HepG2 (cell line): ENCODE data around the gene DNAJA1. TPM values are rescaled to one million over a fixed set of nuclear protein-coding genes. Genes with fewer than 3 reads are reported as not detected.
A peak's percentile ranks its signal among the peaks of the same experiment; 100 is the strongest.

ENCODE experiments used
- HDAC1 ChIP-seq: sonication (generic); formaldehyde crosslinking; IDR thresholded peaks from 2 replicates; pipeline ENCODE4 v1.5.1; 2020; ENCODE audit warnings: mild to moderate bottlenecking, missing genetic modification reagents
- KDM3A ChIP-seq: IDR thresholded peaks from 2 replicates; pipeline ENCODE4 v1.6.1; 2018; ENCODE audit warnings: low read depth, missing compliant biosample characterization
- MLLT10 ChIP-seq: sonication (generic); formaldehyde crosslinking; IDR thresholded peaks from 2 replicates; pipeline ENCODE4 v1.4.0; 2020; ENCODE audit warnings: missing genetic modification reagents
- NCOR1 ChIP-seq: fragments of 200-600 bp; sonication (generic); IDR thresholded peaks from 2 replicates; pipeline ENCODE4 v1.7.0; 2017; ENCODE audit warnings: antibody characterized with exemption, low read length, borderline replicate concordance
- NRL ChIP-seq: sonication (generic); formaldehyde crosslinking; IDR thresholded peaks from 2 replicates; pipeline ENCODE4 v1.5.0; 2020; ENCODE audit warnings: missing genetic modification reagents, mild to moderate bottlenecking, moderate library complexity, borderline replicate concordance
- PHF20 ChIP-seq: sonication (generic); formaldehyde crosslinking; IDR thresholded peaks from 2 replicates; pipeline ENCODE4 v1.5.0; 2020; ENCODE audit warnings: mild to moderate bottlenecking, missing genetic modification reagents
- SKI ChIP-seq: fragments of 450-650 bp; IDR thresholded peaks from one replicate; pipeline ENCODE4 v1.6.1; 2018; ENCODE audit warnings: mild to moderate bottlenecking; ENCODE audit not compliant: partially characterized antibody
- TMF1 ChIP-seq: sonication (generic); formaldehyde crosslinking; IDR thresholded peaks from 2 replicates; pipeline ENCODE4 v1.8.1; 2022; ENCODE audit warnings: low read depth, missing genetic modification reagents
- ZBTB34 ChIP-seq: sonication (generic); formaldehyde crosslinking; IDR thresholded peaks from 2 replicates; pipeline ENCODE4 v1.8.0; 2022; ENCODE audit warnings: mild to moderate bottlenecking, missing genetic modification reagents
- ZNF224 ChIP-seq: sonication (generic); formaldehyde crosslinking; IDR thresholded peaks from 2 replicates; pipeline ENCODE4 v1.5.0; 2020; ENCODE audit warnings: mild to moderate bottlenecking, missing genetic modification reagents
- ZNF275 ChIP-seq: sonication (generic); formaldehyde crosslinking; IDR thresholded peaks from 2 replicates; pipeline ENCODE4 v1.8.0; 2022; ENCODE audit warnings: missing genetic modification reagents, mild to moderate bottlenecking, inconsistent platforms, borderline replicate concordance
- ZNF282 ChIP-seq: fragments of 450-650 bp; IDR thresholded peaks from 2 replicates; pipeline ENCODE4 v1.6.1; 2018; ENCODE audit not compliant: partially characterized antibody
- ZNF343 ChIP-seq: sonication (generic); formaldehyde crosslinking; IDR thresholded peaks from 2 replicates; pipeline ENCODE4 v1.4.0; 2020; ENCODE audit warnings: mild to moderate bottlenecking, missing genetic modification reagents
- ZNF513 ChIP-seq: sonication (generic); formaldehyde crosslinking; conservative IDR thresholded peaks from 2 replicates; pipeline ENCODE4 v1.5.0; 2020; ENCODE audit warnings: missing genetic modification reagents
- ZNF749 ChIP-seq: sonication (generic); formaldehyde crosslinking; IDR thresholded peaks from 2 replicates; pipeline ENCODE4 v1.8.0; 2022; ENCODE audit warnings: mild to moderate bottlenecking, missing genetic modification reagents, moderate library complexity, borderline replicate concordance
- ZNF770 ChIP-seq: sonication (generic); formaldehyde crosslinking; IDR thresholded peaks from 2 replicates; pipeline ENCODE4 v1.5.0; 2020; ENCODE audit warnings: mild to moderate bottlenecking, missing genetic modification reagents
- ZNF780A ChIP-seq: sonication (generic); formaldehyde crosslinking; IDR thresholded peaks from 2 replicates; pipeline ENCODE4 v1.8.0; 2022; ENCODE audit warnings: mild to moderate bottlenecking, missing genetic modification reagents, moderate library complexity
- polyA plus RNA-seq, 8 experiments: library from polyadenylated mRNA; depleted of rRNA in 3 of 8; stranded (reverse) in 7 of 8; unstranded in 1 of 8; fragments of >200 nt; fragmentation: Illumina TruSeq in 4 of 8; extraction: Trizol in 4 of 8; gene quantifications; 2 replicates each; pipeline versions ENCODE4 v1.2.1 to v1.2.3, GENCODE V29; 2011 to 2016; ENCODE audit warnings: low read depth in 4 of 8, missing spikeins in 1 of 8, mixed read lengths in 1 of 8; ENCODE audit not compliant: insufficient read depth in 1 of 8
- total RNA-seq, 5 experiments: library from RNA; depleted of rRNA; stranded (reverse); fragments of >200 nt; fragmentation: Illumina TruSeq; extraction: Trizol; gene quantifications; 2 replicates each; pipeline ENCODE4 v1.2.3, GENCODE V29; 2016; ENCODE audit warnings: low read depth in 1 of 5
- TF ChIP-seq, protein P1 (sequence below): sonication (generic); formaldehyde crosslinking; IDR thresholded peaks from 2 replicates; pipeline ENCODE4 v1.4.0; 2020; ENCODE audit warnings: missing genetic modification reagents
- TF ChIP-seq, protein P2 (sequence below): sonication (generic); formaldehyde crosslinking; conservative IDR thresholded peaks from 2 replicates; pipeline ENCODE4 v1.4.0; 2020; ENCODE audit warnings: missing genetic modification reagents

DNAJA1 gene
- total and polyA plus RNA-seq, 2 of the 13 experiments (the other 11 are each of a cell fraction or from before 2014, with no cell fraction given) = 95.9 to 306 TPM

DNA sequence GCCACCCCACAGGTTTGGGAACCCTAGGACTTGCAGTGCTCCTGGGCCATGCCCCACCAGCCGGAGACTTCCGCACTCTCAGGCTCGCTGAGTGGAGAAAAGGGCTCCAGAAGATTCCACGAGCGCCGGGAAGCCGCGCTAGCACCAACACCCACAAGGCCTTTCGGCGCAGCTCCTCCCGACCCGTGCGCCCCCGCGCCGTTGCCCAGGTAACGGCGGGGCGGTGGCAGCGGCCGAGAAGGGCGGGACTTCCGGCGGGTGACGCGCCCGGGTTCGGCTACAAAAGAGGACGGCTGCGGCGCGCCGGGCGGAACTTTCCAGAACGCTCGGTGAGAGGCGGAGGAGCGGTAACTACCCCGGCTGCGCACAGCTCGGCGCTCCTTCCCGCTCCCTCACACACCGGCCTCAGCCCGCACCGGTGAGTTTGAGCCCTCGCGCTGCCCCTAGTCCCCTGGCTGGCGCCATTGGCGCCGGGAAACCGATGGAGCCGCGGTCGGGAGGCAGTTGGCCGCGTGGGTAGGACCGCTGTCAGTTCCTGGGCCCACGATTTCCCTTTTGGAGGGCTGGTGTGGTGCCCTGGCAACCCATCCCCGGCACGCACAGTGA lies at the start of gene DNAJA1 (continued):
- TF ChIP-seq, protein P1, sequence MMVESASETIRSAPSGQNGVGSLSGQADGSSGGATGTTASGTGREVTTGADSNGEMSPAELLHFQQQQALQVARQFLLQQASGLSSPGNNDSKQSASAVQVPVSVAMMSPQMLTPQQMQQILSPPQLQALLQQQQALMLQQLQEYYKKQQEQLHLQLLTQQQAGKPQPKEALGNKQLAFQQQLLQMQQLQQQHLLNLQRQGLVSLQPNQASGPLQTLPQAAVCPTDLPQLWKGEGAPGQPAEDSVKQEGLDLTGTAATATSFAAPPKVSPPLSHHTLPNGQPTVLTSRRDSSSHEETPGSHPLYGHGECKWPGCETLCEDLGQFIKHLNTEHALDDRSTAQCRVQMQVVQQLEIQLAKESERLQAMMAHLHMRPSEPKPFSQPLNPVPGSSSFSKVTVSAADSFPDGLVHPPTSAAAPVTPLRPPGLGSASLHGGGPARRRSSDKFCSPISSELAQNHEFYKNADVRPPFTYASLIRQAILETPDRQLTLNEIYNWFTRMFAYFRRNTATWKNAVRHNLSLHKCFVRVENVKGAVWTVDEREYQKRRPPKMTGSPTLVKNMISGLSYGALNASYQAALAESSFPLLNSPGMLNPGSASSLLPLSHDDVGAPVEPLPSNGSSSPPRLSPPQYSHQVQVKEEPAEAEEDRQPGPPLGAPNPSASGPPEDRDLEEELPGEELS = peak; percentile 8; the same call in 1 of the 2 replicates
- TF ChIP-seq ZNF780A (CRISPR knock-in tag) = peak; percentile 91; the same call in 1 of the 2 replicates
- peak; percentile 89; the same call in 1 of the 2 replicates for TF ChIP-seq ZBTB34 (CRISPR knock-in tag)
- TF ChIP-seq NCOR1 = peak; percentile 33; the same call in 1 of the 2 replicates
- TF ChIP-seq ZNF282 = no peak
- TF ChIP-seq ZNF513 (CRISPR knock-in tag) = no peak
- peak; percentile 80 for TF ChIP-seq HDAC1 (CRISPR knock-in tag)
- no peak for TF ChIP-seq MLLT10 (CRISPR knock-in tag)
- 0 out of 2 replicates have a peak, but pooled peaks have one; percentile 20 for TF ChIP-seq ZNF343 (CRISPR knock-in tag)
- TF ChIP-seq ZNF770 (CRISPR knock-in tag) = no peak
- TF ChIP-seq ZNF275 = peak; percentile 80; the same call in 1 of the 2 replicates
- TF ChIP-seq ZNF224 (CRISPR knock-in tag) = no peak
- peak; percentile 93 for TF ChIP-seq KDM3A
- peak; percentile 87; the same call in 1 of the 2 replicates for TF ChIP-seq ZNF749 (CRISPR knock-in tag)
- TF ChIP-seq NRL (CRISPR knock-in tag) = peak; percentile 32; the same call in 1 of the 2 replicates
- TF ChIP-seq TMF1 (CRISPR knock-in tag) = peak; percentile 95
- peak; percentile 70 for TF ChIP-seq PHF20 (CRISPR knock-in tag)
- TF ChIP-seq SKI = no peak
- TF ChIP-seq, protein P2, sequence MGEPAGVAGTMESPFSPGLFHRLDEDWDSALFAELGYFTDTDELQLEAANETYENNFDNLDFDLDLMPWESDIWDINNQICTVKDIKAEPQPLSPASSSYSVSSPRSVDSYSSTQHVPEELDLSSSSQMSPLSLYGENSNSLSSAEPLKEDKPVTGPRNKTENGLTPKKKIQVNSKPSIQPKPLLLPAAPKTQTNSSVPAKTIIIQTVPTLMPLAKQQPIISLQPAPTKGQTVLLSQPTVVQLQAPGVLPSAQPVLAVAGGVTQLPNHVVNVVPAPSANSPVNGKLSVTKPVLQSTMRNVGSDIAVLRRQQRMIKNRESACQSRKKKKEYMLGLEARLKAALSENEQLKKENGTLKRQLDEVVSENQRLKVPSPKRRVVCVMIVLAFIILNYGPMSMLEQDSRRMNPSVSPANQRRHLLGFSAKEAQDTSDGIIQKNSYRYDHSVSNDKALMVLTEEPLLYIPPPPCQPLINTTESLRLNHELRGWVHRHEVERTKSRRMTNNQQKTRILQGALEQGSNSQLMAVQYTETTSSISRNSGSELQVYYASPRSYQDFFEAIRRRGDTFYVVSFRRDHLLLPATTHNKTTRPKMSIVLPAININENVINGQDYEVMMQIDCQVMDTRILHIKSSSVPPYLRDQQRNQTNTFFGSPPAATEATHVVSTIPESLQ (CRISPR knock-in tag) = 0 out of 2 replicates have a peak, but pooled peaks have one; percentile 53
